Lung microvascular endothelial cell (primary cell): Measurements from ENCODE around the gene PARM1. TPM values are rescaled to one million over a fixed set of nuclear protein-coding genes. Genes with fewer than 3 reads are reported as not detected.

Experiments used
- DNase-seq, 2 donors: peaks; one replicate each; pipeline versions ENCODE4 v3.0.0 to v3.0.0-alpha.2; 2010; ENCODE audit warnings: low read depth in 2 of 2
- total RNA-seq: library from RNA; depleted of rRNA; stranded (reverse); fragments of >200 nt; gene quantifications from 2 replicates; pipeline ENCODE4 v1.2.1, GENCODE V29; 2014

The PARM1 gene
- total RNA-seq, 1 donor from 2014 or later, result not detected

DNA sequence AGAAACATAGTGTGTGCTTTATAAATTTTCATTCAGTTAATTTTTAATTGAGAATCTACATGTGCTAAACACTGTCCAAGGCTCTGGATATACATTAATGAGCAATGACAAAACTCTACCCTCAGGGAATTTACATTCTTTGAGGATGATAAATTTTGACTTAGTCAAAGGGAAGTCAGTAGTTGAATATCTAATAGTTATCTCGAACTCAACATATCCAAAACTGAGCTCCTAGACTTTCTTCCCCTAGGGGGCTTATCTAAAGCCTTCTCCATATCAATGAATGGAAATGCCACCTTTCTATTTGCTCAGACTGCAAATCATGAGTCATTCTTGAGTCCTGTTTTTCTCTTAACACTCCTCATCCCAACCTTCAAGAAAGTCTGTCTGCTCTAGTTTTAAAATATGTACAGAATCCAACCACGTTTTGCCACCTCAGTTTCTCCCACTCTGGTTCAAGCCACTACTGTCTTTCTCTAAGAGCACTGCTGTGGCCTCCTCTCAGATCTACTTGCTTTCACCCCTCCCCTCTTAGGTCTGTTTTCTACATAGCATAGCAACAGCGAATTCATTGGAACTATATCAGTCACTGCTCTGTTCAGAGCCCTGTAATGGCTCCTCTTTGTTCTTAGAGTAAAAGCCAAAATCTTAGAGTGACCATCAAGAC lies 9.5 kb downstream of the PARM1 start:
- no peak for DNase-seq

- no peak for DNase-seq
Observed at GRCh38 chr4:74942918-74943253, 10.0 kb downstream of the PARM1 start.

- no peak for DNase-seq
Observed at GRCh38 chr4:74944354-74944793, 11.5 kb downstream of the PARM1 start.

DNA sequence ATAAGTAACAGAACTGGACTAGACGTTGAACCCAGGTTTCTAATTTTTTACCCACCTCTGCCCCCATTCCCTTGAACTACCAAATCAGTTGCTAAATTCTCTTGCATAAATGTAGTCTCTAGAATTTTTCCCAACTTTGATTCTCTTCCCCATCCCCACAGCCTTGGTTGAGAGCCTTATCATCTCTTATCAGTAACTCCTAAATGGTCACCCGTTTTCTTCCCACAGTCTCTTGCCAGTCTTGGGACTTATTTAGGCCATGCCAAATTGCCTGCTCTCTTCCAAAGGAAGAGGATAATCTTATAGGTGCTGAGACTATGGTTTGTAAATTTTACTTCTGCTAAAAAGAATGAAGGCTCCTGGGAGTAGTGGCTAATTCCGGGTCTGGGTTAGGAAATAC lies 13.3 kb downstream of the PARM1 start:
- DNase-seq, result no peak

DNA sequence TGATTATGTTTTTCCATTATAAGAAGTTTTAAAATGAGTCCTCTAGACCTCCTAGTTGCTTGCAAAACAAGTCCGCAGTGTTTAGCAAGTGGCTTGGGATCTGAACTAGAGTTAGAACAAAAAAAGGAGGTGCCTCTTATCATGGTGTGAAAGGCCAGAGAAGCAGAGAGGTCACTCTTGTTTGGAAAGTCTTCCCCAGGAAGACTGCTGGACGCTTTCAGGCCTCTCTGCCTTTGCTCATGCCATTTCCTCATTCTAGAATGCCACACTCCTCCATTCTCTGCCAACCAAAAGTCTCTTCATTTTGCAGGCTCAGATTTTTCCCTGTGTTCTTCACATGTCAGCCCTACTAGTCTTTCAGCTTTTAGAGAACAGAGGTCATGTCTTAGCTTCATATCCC lies 14.9 kb downstream of the PARM1 start:
- DNase-seq, result no peak

GRCh38 chr4:74948236-74948635 lies 15.3 kb downstream of the PARM1 start:
- no peak for DNase-seq

DNA sequence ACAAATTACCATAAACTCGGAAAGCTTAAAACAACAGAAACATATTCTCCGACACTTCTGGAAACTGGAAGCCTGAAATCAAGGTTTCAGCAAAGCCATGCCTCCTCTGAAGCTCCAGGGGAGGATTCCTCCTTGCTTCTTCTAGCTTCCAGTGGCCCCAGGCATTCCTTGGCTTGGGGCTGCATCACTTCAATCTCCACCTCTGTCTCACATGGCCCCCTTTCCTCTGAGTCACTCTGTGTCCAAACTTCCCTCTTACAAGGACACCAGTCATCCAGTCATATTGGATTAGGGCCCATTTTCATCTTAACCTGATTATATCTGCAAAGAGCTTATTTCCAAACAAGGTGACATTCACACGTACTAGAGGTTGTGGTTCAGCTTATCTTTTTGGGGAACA lies 17.3 kb downstream of the PARM1 start:
- DNase-seq, result no peak

DNA sequence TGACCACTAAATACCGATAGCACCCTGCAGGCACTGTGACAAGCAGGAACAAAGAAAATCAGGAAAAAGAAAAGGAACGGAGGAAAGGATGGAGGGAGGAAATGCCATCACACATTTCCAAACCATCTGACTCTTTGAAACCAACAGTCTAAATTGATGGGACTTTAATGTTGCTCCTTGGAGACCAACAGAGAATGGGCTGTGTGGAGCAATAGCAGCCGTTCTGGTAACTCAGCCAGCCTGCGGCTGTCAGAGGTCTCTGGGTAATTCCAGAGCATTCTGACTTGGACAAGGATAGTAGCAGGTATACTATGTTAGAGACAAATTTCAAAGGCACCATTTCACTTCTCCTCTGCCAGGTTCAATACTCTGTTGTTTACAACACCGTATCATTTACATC lies 18.0 kb downstream of the PARM1 start:
- DNase-seq, result no peak

DNA sequence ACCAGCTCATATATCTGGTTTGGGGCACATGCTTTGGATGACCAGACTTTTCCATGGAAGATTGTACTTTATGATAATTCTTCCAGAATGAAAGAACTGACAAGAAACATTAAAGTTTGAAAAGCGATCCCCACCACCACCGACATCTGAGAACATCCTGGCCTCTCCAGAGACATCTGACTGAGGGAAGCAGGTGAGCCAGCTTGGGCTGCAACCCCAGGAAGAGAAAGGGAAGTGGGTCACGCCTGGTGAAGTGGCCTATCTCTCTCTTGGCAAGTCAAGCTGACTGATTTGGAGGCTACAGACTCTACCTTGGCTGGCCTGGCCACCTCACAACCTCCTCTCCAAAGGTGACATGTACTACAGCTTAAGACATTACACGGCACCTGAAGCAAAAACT lies 20.7 kb downstream of the PARM1 start:
- no peak for DNase-seq

DNA sequence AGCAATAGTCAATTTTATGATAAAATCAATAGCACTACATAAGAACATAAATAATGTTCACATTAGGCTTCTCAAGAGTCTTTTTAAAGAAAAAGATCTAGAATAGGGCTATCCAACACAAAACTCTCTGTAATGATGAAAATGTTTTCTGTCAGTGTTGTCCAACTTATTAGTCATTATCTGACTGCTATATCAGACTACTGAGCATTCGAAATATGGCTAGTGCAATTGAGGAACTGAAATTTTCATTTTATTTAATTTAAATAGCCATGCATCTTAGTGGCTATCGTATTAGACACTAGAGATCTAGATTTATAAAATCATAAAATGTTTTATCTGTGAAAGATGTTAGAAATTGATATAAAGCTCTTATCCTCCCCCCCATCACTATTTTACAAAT lies 26.0 kb downstream of the PARM1 start:
- no peak for DNase-seq

GRCh38 chr4:74961230-74961629 lies 28.3 kb downstream of the PARM1 start:
- no peak for DNase-seq

DNA sequence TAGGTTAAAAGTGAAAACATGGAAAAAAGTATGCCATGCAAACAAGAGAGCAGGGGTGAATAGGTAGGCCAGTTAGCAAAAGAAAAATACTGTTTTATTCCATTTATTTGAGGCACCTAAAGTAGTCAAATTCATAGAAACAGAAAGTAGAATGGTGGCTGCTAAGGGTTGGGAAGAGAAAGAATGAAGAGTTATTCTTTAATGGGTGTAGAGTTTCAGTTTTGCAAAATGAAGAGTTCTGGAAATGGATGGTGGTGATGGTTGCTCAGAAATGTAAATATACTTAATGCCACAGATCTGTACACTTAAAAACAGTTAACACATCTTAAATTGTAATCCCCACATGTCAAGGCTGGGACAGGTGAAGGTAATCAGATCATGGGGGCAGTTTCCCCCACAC lies 29.7 kb downstream of the PARM1 start:
- DNase-seq, result no peak

DNA sequence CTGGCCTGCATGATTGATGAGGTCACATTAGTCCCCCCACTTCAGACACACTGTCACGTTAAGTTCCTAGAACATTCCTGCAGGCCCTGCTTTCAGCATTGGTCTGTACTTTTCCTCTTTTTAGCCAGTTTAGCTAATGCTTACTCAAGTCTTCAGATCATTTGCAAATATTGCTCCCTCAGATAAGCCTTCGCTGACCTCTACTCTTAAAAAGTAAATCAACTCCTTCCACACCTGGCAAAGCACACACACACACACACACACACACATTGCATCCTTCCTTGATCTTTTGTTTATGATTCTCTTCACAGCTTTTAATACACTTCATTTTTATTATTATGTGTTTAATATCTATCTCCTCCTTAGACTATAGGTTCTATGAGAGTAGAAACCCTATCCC lies 31.4 kb downstream of the PARM1 start:
- no peak for DNase-seq

DNA sequence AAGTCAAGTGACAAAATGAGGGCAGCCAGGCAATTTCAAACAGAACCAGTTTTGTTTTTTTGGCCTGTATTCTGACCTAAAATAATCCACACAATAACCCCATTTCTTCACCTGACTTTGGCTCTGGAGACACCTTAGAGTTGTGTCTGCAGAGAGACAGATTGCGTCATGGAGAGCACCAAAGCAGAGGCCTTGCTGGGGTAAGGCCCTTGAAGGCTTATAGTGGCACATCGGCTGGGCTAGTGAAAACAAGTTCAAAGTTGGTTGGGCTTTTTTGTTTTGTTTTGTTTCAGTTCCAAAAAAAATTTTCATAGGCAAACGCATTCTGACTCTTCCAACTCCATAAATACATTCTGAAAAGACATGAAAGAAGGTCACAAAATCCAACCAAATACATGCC lies 34.4 kb downstream of the PARM1 start:
- DNase-seq, result no peak

DNA sequence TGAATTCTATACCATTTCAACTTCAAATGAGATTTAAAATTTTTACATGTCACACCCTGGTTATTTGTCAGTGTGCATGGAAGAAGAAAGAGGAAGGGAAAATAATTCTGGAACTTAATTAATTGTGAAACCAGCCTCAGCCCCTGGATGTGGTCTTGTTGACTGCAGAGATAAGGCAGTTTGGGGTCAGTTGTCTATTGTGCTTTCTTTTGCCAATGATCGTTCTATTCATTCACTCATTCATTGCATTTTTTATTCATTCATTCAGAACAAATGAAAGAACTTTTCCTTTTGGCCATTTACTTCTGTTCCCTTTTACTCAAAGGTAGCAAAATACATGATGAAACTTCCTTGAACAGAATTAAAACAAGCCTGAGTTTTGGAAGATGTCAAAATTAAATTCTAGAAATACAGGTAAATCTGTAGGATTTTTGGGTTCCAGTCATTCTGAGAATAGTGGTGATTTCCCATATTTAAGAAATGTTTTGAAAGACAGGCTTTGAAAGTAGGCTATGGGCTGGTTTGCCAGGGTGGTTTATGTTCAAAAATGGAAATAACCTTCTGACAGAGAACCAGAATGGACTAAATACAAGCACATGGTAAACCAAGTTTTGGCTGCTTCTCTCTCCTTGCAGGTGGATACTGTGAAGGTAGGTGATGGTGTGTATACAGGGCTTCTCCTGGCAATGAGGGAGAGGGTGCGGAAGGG lies 35.7 kb downstream of the PARM1 start:
- DNase-seq, result no peak

DNA sequence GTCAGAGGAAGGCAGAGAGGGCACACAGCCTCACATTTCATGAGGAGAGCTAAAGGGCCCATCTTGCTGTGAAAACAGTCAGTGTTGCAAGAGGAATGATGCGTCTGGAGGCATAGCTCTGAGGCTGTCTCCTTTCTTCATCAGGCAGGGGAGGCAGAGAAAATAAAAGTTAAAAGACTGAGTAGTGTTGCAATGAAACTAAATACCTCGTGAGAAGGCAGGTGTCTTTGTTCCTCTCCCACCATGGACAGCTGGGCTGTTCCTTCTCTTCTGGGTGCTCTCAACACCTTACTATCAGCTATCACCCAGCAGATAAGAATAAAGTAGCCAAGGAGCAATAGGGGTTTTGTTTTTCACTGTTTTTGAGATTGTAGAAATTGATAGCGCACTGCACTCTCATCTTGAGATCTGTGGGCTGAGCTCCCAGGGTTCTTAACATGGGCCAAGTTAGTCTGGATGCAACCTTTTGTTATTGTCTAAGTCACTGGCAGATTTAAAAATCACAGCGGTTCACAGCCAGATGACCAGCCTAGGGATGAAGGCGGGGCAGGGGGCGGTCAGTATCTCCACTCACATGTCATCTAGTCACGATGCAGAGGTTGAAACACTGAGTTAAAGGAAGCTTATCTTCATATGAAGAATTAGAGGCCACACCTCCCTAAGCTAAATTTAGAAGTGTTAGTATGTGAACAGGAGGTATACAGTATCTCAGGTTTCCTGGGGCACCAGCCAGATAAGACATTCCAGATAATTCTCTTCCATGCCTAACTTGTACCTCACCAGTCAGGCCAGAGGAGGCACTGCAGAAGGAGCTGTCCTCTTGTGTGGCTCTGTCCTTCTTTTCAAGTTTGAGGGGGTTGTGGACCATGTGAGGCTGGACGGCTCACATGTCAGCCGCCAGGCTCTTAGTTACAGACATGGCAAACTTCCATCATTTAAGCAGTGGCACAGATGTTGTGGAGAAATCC lies 36.9 kb downstream of the PARM1 start:
- no peak for DNase-seq

GRCh38 chr4:74970577-74970976 lies 37.7 kb downstream of the PARM1 start:
- no peak for DNase-seq

DNA sequence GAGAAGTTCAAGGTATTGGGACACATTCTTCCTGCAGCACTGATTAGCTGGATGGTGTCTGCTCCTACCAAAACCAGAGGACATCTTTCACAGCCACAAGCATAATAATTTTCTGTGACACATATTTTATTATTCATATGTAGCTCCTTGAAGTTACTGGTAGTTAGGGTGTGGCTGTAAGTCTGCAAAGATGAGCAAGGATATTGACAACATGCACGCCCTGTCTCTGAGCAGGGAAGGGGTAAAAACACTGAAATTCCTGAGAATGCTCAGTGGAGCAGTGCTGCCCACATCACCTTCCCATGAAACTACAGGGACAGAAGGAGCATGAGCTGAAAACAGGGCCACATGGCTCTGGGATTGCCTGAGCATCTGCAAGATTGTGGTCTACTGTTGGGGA lies 38.9 kb downstream of the PARM1 start:
- DNase-seq, result no peak

- no peak for DNase-seq
Observed at GRCh38 chr4:74975082-74975481, 42.2 kb downstream of the PARM1 start.

DNA sequence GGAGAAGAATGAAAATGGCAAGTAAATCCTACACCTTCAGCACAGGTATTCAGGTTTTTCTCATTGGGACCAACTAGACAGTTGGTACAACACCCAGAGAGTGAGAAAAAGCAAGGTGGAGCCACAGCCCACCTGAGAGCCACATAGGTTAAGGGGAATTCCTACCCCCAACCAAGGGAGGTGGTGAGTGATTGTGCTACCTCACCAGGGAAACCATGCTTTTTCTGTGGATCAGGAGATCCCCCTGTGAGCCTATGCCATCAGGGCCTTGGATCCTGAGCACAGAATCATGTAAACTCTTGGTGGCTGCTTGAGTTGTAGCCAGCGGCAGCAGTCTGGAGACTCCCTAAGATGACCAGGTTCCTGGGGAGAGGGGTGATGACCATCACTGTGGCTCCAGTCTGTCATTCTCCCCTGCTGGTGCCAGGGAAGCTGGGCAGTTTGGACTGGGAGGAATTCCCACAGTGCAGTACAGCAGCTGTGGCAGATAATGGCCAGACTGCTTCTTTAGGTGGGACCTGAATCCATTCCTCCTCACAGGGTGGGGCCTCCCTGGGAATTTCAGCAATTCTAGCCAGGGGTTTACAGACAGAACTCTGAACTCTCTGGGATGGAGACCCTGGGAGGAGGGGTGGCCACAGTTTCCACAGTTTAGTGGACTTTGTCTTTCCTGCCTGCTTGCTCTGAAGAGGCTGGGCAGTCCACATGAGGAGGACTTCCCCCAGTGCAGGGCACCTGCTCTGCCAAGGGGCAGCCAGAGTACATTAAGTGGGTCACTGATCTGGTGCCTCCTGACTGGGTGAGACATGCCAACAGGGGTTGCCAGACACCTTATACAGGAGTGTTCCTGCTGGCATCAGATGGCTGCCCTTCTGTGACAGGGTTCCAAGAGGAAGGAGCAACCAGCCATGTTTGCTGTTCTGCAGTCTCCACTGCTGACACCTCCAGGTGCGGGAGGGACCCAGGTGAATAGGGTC lies 43.2 kb downstream of the PARM1 start:
- no peak for DNase-seq

GRCh38 chr4:74982546-74983252 lies 49.8 kb downstream of the PARM1 start:
- DNase-seq, result no peak
